Panc1 (cell line): ENCODE results near the gene FGF2.
"Not testable (repeated sequence)": the region's sequence is repeated elsewhere in the genome, so short reads cannot be mapped to it uniquely, and the experiment has no call there.

Experiments used
- CTCF ChIP-seq: fragments of 450-650 bp; IDR thresholded peaks from 2 replicates; pipeline ENCODE4 v1.5.1; 2017; ENCODE audit warnings: mild to moderate bottlenecking
- POLR2AphosphoS5 ChIP-seq: IDR thresholded peaks from 2 replicates; pipeline ENCODE4 v1.6.1; 2012; ENCODE audit warnings: mild to moderate bottlenecking, low read depth, low read length, moderate library complexity
- REST ChIP-seq, 2 experiments: IDR thresholded peaks; 2 replicates each; pipeline ENCODE4 v1.6.1; 2011 to 2012; ENCODE audit warnings: low read depth in 2 of 2, control low read depth in 1 of 2, low read length in 1 of 2, mild to moderate bottlenecking in 1 of 2, moderate library complexity in 1 of 2; ENCODE audit not compliant: insufficient read depth in 1 of 2
- SIN3A ChIP-seq: IDR thresholded peaks from 2 replicates; pipeline ENCODE4 v1.6.1; 2012; ENCODE audit warnings: low read depth, mild to moderate bottlenecking, low read length, moderate library complexity, borderline replicate concordance; ENCODE audit not compliant: insufficient read depth
- TCF7L2 ChIP-seq: IDR thresholded peaks from 2 replicates; pipeline ENCODE4 v1.6.1; 2011; ENCODE audit warnings: mild to moderate bottlenecking, low read depth, low read length, inconsistent platforms

GRCh38 chr4:122844391-122844790 lies 17.8 kb downstream of the FGF2 start:
- not testable (repeated sequence) for TF ChIP-seq REST (IDR thresholded peaks at IDR 0.05; ENCODE audit: insufficient read depth in 1 of 2, low read depth in 2 of 2, low read length in 1 of 2); CTCF; POLR2AphosphoS5; SIN3A; TCF7L2
